Suprapubic skin (tissue), 4 donors: ENCODE data around the gene PRMT1. TPM values are rescaled to one million over a fixed set of nuclear protein-coding genes. Genes with fewer than 3 reads are reported as not detected.

Source experiments
- DNase-seq, 2 donors: peaks; one replicate each; pipeline ENCODE4 v3.0.0-alpha.2; 2019; ENCODE audit warnings: low spot score in 2 of 2
- H3K27ac ChIP-seq: fragments of 200-600 bp; sonication (generic); one replicate; pipeline ENCODE4 v1.5.1; 2019
- H3K27me3 ChIP-seq: fragments of 200-600 bp; sonication (generic); one replicate; pipeline ENCODE4 v1.5.1; 2019
- H3K36me3 ChIP-seq: fragments of 200-600 bp; sonication (generic); one replicate; pipeline ENCODE4 v1.5.1; 2019
- H3K4me1 ChIP-seq: fragments of 200-600 bp; sonication (generic); one replicate; pipeline ENCODE4 v1.5.1; 2019
- H3K4me3 ChIP-seq: fragments of 200-600 bp; sonication (generic); one replicate; pipeline ENCODE4 v1.5.1; 2019; ENCODE audit warnings: mild to moderate bottlenecking
- H3K9me3 ChIP-seq: fragments of 200-600 bp; sonication (generic); one replicate; pipeline ENCODE4 v1.5.1; 2019
- EP300 ChIP-seq: sonication (generic); formaldehyde crosslinking; IDR thresholded peaks from one replicate; pipeline ENCODE4 v1.6.1; 2017; ENCODE audit warnings: antibody characterized with exemption
- POLR2A ChIP-seq, 2 donors: fragments of 450-650 bp; IDR thresholded peaks; one replicate each; pipeline ENCODE4 v1.6.1; 2017; ENCODE audit warnings: antibody characterized with exemption in 2 of 2, mild to moderate bottlenecking in 2 of 2, moderate library complexity in 2 of 2
- POLR2AphosphoS5 ChIP-seq, 3 donors: sonication (generic); formaldehyde crosslinking; IDR thresholded peaks; one replicate each; pipeline ENCODE4 v1.6.1; 2017; ENCODE audit warnings: antibody characterized with exemption in 3 of 3
- WGBS: methylation state at CpG from one replicate; pipeline ENCODE4 v1.1.5; 2018; 5-methylcytosine and 5-hydroxymethylcytosine counted together
- total RNA-seq, 4 donors: library from RNA; depleted of rRNA; stranded (reverse); fragments of >200 nt; gene quantifications; one replicate each; pipeline ENCODE4 v1.1.0, GENCODE V29; 2016
- TF ChIP-seq, protein P1 (sequence below), 2 donors: fragments of 200-600 bp in 1 of 2; fragments of 450-650 bp in 1 of 2; sonication (generic) in 1 of 2; IDR thresholded peaks; one replicate each; pipeline ENCODE4 v1.5.1; 2016 to 2019; ENCODE audit warnings: antibody characterized with exemption in 2 of 2, mild to moderate bottlenecking in 1 of 2, moderate library complexity in 1 of 2

Gene PRMT1
- total RNA-seq, 4 donors from 2014 or later = 101 to 142 (median 112) TPM

- 36% methylated on average over 37 of the region's 40 CpGs for WGBS
- no peak for DNase-seq
- Histone ChIP-seq H3K27ac (no peak overlapping the region), H3K36me3 (no peaks in the 10 kb centered on the region), H3K27me3 (peaks cover 3% of the 10 kb centered on the region), H3K4me3 (no peak overlapping the region), H3K4me1 (no peaks in the 10 kb centered on the region), H3K9me3 (no peaks in the 10 kb centered on the region)
- TF ChIP-seq EP300 (no peak), POLR2A (IDR thresholded peaks at IDR 0.05) (no peak), POLR2AphosphoS5 (IDR thresholded peaks at IDR 0.05) (no peak)
- TF ChIP-seq, protein P1, sequence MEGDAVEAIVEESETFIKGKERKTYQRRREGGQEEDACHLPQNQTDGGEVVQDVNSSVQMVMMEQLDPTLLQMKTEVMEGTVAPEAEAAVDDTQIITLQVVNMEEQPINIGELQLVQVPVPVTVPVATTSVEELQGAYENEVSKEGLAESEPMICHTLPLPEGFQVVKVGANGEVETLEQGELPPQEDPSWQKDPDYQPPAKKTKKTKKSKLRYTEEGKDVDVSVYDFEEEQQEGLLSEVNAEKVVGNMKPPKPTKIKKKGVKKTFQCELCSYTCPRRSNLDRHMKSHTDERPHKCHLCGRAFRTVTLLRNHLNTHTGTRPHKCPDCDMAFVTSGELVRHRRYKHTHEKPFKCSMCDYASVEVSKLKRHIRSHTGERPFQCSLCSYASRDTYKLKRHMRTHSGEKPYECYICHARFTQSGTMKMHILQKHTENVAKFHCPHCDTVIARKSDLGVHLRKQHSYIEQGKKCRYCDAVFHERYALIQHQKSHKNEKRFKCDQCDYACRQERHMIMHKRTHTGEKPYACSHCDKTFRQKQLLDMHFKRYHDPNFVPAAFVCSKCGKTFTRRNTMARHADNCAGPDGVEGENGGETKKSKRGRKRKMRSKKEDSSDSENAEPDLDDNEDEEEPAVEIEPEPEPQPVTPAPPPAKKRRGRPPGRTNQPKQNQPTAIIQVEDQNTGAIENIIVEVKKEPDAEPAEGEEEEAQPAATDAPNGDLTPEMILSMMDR (IDR thresholded peaks at IDR 0.05) = no peak
Observed at GRCh38 chr19:49701271-49701786, 24.3 kb downstream of the PRMT1 start.

DNA sequence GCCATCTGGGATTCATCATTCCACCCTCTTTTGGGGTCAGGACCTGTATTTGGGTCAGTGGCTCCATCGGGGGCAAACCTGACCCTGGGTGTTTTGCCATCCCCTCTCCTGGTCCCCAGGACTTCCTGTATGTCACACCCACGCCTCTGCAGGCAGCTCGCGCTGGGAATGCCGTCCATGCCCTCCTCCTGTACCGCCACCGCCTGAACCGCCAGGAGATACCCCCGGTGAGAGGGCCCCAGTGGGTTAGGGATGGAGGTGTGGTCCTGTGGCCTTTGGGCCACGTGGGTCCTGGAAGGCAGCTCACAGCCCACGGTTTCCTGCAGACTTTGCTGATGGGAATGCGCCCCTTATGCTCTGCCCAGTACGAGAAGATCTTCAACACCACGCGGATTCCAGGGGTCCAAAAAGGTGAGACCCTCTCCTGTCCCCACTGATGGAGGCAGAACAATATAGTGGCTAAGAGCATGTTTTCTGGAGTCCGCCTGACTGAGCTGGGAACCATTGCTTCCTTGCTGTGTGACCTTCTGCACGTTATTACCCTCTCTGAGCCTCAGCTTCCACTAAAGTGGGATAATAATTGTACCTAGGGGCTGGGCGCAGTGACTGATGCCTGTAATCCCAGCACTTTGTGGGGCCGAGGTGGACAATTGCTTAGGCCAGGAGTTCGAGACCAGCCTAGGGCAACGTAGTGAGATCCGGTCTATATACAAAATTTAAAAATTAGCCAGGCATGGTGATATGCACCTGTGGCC, 28.0 kb downstream of the PRMT1 start:
- no peak for DNase-seq
- H3K36me3 ChIP-seq = no peaks in the 10 kb centered on the region
- H3K4me1 ChIP-seq = no peaks in the 10 kb centered on the region
- no peak for TF ChIP-seq POLR2AphosphoS5 (IDR thresholded peaks at IDR 0.05)
- no peak overlapping the region for H3K4me3 ChIP-seq
- peaks cover 3% of the 10 kb centered on the region for H3K27me3 ChIP-seq
- H3K27ac ChIP-seq = no peak overlapping the region
- no peaks in the 10 kb centered on the region for H3K9me3 ChIP-seq
- WGBS = 96% methylated on average over 15 of the region's 22 CpGs

- TF ChIP-seq POLR2AphosphoS5 (IDR thresholded peaks at IDR 0.05) (no peak), POLR2A (IDR thresholded peaks at IDR 0.05) (no peak), EP300 (no peak)
- TF ChIP-seq, protein P1 (IDR thresholded peaks at IDR 0.05) = no peak
- no peaks in the 10 kb centered on the region for H3K4me1 ChIP-seq
- no peaks in the 10 kb centered on the region for H3K9me3 ChIP-seq
- no peak overlapping the region for H3K27ac ChIP-seq
- WGBS = 90% methylated on average over 9 of the region's 16 CpGs
- DNase-seq = no peak
- H3K4me3 ChIP-seq = no peak overlapping the region
- no peaks in the 10 kb centered on the region for H3K36me3 ChIP-seq
- H3K27me3 ChIP-seq = peaks cover 3% of the 10 kb centered on the region
Observed at GRCh38 chr19:49705919-49706318, 28.8 kb downstream of the PRMT1 start.

- Histone ChIP-seq H3K4me1 (peaks cover 11% of the 10 kb centered on the region), H3K27me3 (no peaks in the 10 kb centered on the region), H3K9me3 (no peaks in the 10 kb centered on the region), H3K4me3 (no peak overlapping the region), H3K36me3 (no peaks in the 10 kb centered on the region), H3K27ac (no peak overlapping the region)
- WGBS = 89% methylated on average over 19 of the region's 20 CpGs
- DNase-seq = no peak
- TF ChIP-seq, protein P1 (IDR thresholded peaks at IDR 0.05) = no peak
- TF ChIP-seq POLR2AphosphoS5 (IDR thresholded peaks at IDR 0.05) (no peak), EP300 (no peak), POLR2A (IDR thresholded peaks at IDR 0.05) (no peak)
Observed at GRCh38 chr19:49710372-49710951, 33.4 kb downstream of the PRMT1 start.

DNA sequence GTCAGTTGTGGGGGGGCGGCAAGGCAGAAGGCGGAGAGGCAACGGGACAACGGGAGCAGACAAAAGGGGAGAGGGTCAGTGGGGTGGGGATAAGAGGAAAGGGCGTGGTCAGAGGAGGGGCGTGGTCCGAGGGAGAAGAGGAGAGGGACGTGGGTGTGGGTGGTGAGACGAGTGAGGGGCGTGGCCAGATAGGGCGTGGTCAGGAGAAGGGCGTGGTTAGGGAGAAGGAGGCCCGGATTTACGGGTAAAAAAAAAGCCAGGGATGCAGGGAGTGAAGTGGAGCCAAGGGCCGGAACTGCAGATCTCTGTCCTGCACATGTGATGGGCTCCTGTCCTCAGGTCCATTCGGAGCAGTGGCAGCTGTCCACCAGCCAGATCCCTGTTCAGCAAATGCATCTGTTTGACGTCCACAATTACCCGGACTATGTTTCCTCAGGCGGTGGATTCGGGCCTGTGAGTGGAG, 35.4 kb downstream of the PRMT1 start:
- TF ChIP-seq, protein P1 (IDR thresholded peaks at IDR 0.05) = no peak
- TF ChIP-seq EP300 (no peak), POLR2A (IDR thresholded peaks at IDR 0.05) (no peak), POLR2AphosphoS5 (IDR thresholded peaks at IDR 0.05) (no peak)
- no peak overlapping the region for H3K27ac ChIP-seq
- H3K36me3 ChIP-seq = no peaks in the 10 kb centered on the region
- DNase-seq = no peak
- no peak overlapping the region for H3K4me3 ChIP-seq
- H3K9me3 ChIP-seq = no peaks in the 10 kb centered on the region
- no peaks in the 10 kb centered on the region for H3K27me3 ChIP-seq
- 39% methylated on average over 17 of the region's 20 CpGs for WGBS
- H3K4me1 ChIP-seq = peaks cover 11% of the 10 kb centered on the region
